Uterus (tissue), 2 donors: ENCODE measurements around the gene E2F4.

Source experiments
- CTCF ChIP-seq, 4 experiments: fragments of 200-600 bp in 2 of 4; fragments of 450-650 bp in 2 of 4; sonication (generic) in 2 of 4; IDR thresholded peaks; one replicate each; pipeline ENCODE4 v1.5.1; 2016 to 2019; ENCODE audit warnings: antibody characterized with exemption in 4 of 4, mild to moderate bottlenecking in 2 of 4, moderate library complexity in 1 of 4
- POLR2A ChIP-seq, 2 donors: fragments of 450-650 bp; IDR thresholded peaks; one replicate each; pipeline ENCODE4 v1.6.1; 2016; ENCODE audit warnings: antibody characterized with exemption in 2 of 2, mild to moderate bottlenecking in 1 of 2, moderate library complexity in 1 of 2

GRCh38 chr16:67246081-67246755 is 54.3 kb downstream of the E2F4 start:
- TF ChIP-seq CTCF (IDR thresholded peaks at IDR 0.05), result peak in 2 of 4 experiments; percentile 21 to 46
- peak in 1 of 2 donors; percentile 18 for TF ChIP-seq POLR2A (IDR thresholded peaks at IDR 0.05)
